ENCODE data around the gene CCDC14. TPM values are rescaled to one million over a fixed set of nuclear protein-coding genes. Genes with fewer than 3 reads are reported as not detected.
"Not testable (repeated sequence)": the region's sequence is repeated elsewhere in the genome, so short reads cannot be mapped to it uniquely, and the experiment has no call there.

Gene CCDC14, protein sequence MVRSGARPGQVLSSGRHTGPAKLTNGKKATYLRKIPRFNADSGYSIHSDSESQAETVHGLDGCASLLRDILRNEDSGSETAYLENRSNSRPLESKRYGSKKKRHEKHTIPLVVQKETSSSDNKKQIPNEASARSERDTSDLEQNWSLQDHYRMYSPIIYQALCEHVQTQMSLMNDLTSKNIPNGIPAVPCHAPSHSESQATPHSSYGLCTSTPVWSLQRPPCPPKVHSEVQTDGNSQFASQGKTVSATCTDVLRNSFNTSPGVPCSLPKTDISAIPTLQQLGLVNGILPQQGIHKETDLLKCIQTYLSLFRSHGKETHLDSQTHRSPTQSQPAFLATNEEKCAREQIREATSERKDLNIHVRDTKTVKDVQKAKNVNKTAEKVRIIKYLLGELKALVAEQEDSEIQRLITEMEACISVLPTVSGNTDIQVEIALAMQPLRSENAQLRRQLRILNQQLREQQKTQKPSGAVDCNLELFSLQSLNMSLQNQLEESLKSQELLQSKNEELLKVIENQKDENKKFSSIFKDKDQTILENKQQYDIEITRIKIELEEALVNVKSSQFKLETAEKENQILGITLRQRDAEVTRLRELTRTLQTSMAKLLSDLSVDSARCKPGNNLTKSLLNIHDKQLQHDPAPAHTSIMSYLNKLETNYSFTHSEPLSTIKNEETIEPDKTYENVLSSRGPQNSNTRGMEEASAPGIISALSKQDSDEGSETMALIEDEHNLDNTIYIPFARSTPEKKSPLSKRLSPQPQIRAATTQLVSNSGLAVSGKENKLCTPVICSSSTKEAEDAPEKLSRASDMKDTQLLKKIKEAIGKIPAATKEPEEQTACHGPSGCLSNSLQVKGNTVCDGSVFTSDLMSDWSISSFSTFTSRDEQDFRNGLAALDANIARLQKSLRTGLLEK
- total RNA-seq: 22.6 TPM

DNA sequence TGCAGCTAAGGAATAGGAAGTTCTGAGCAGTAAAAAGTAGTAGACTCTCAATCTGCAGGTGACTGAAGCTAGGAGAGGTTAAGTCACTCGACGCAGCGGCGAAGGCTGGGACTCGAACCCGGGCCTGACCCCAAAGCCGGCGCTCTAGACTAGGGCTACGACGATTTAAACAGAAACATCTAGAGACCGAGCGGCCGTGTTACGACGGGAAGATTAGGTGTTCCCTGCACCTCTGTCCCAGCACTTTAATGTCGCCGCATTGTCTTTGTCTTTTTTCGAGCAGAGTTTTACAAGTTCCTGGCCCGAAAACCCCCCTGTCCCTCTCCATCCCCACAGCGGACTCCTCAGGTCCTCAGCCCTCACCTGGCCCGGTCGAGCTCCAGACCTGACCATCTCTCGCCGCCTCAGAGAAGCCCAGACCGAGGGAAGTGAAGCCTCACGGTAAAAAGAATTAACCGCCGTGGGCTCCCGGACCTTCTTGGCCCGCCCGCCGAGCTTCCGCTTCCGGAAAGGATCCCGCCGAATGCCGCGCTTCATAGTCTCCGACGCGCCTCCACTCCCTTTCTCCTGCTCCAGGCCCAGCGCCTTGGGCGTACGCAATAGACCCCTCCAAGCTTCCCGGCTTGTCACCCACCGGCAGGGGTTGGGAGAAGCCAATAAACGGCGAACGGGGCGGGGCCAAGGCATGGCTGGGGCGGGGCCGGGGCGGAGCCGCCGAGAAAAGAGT lies at the start of gene CCDC14:
TSS of gene CCDC14 (minus strand) at position 449 of the 727 bp plus-strand sequence. CDS start at position 393, 56 bp downstream.
- no peaks in the 10 kb centered on the region for H3K27me3 ChIP-seq
- TF ChIP-seq POLR2A (IDR thresholded peaks at IDR 0.05) (no peak), POLR2AphosphoS5 (IDR thresholded peaks at IDR 0.05; ENCODE audit: insufficient read depth in 1 of 2, low read depth in 1 of 2) (peak; percentile 17 to 85), CTCF (IDR thresholded peaks at IDR 0.05) (peak in 1 of 3 experiments; percentile 19)
- no peaks in the 10 kb centered on the region for H3K36me3 ChIP-seq
- peak within 1 kb of the TSS; percentile 75 for H3K27ac ChIP-seq
- intact Hi-C loops (cut with DNase I): no loop called here
- peaks cover 14% of the 10 kb centered on the region for H3K4me1 ChIP-seq
- DNase-seq (ENCODE audit: extremely low spot score in 2 of 2): peak in 1 of 2 donors; percentile 91
- H3K4me3 ChIP-seq: peak within 1 kb of the TSS; percentile 55 to 69
- no peaks in the 10 kb centered on the region for H3K9me3 ChIP-seq

DNA sequence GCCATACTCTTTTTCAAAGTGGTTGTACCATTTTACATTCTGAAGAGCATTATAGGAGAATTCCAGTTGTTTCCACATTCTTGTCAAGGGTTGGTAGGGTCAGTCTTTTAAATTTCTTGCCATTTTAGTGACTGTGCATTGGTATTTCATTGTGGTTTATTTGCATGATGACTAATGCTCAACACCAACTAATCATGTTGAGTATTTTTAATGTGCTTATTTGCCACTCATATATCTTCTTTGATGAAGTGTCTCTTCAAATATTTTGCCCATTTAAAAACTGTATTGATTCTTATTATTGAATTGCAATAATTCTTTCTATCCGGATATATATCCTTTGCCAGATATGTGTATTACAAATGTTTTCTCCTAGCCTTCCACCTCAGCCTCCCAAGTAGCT lies 47.3 kb upstream of the CCDC14 start:
- H3K27me3 ChIP-seq; intact Hi-C loops (cut with DNase I); H3K9me3 ChIP-seq; H3K27ac ChIP-seq; H3K4me3 ChIP-seq; DNase-seq (ENCODE audit: extremely low spot score in 2 of 2); H3K4me1 ChIP-seq; H3K36me3 ChIP-seq: not testable (repeated sequence)

DNA sequence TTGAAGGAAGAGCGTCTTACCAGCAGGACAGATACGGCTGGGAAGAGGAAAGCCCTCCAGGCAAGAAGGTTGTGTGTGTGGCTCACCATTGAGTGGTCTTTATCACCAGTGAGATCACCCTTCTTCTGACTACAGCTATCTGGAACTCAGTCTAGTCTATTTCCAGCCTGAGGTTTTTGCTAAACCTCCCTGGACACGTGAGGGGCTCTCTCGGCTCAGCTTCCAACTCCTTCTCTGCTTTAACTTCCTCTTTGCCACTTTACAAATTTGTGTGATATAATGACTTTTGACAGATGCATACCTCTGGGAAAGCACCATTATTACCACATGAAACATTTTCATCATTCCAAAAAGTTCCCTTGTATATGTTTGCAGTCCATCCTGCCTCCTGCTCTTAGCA lies 46.2 kb upstream of the CCDC14 start:
- H3K27ac ChIP-seq: no peak overlapping the region

GRCh38 chr3:124002405-124003079 lies 41.5 kb upstream of the CCDC14 start:
- H3K36me3 ChIP-seq; H3K27ac ChIP-seq; DNase-seq (ENCODE audit: extremely low spot score in 2 of 2); H3K27me3 ChIP-seq; H3K9me3 ChIP-seq; H3K4me3 ChIP-seq; intact Hi-C loops (cut with DNase I); H3K4me1 ChIP-seq: not testable (repeated sequence)

More for the DNA sequence above, 46.2 kb upstream of the CCDC14 start:
- intact Hi-C loops (cut with DNase I): no loop called here
- Histone ChIP-seq H3K4me1 (no peaks in the 10 kb centered on the region), H3K36me3 (no peaks in the 10 kb centered on the region), H3K27me3 (no peaks in the 10 kb centered on the region), H3K4me3 (no peak overlapping the region), H3K9me3 (no peaks in the 10 kb centered on the region)
- TF ChIP-seq CTCF (IDR thresholded peaks at IDR 0.05) (no peak), POLR2AphosphoS5 (IDR thresholded peaks at IDR 0.05; ENCODE audit: insufficient read depth in 1 of 2, low read depth in 1 of 2) (no peak), POLR2A (IDR thresholded peaks at IDR 0.05) (no peak)
- DNase-seq (ENCODE audit: extremely low spot score in 2 of 2): peak in 1 of 2 donors; percentile 6

GRCh38 chr3:124001366-124001765 lies 40.3 kb upstream of the CCDC14 start:
- DNase-seq (ENCODE audit: extremely low spot score in 2 of 2): not testable (repeated sequence)

GRCh38 chr3:123997543-123997942 lies 36.5 kb upstream of the CCDC14 start:
- DNase-seq (ENCODE audit: extremely low spot score in 2 of 2): no peak
- Histone ChIP-seq H3K9me3 (no peaks in the 10 kb centered on the region), H3K4me3 (no peak overlapping the region), H3K27me3 (no peaks in the 10 kb centered on the region), H3K27ac (no peak overlapping the region), H3K4me1 (no peaks in the 10 kb centered on the region), H3K36me3 (no peaks in the 10 kb centered on the region)
- intact Hi-C loops (cut with DNase I): no loop called here
- TF ChIP-seq POLR2A (IDR thresholded peaks at IDR 0.05) (no peak), POLR2AphosphoS5 (IDR thresholded peaks at IDR 0.05; ENCODE audit: insufficient read depth in 1 of 2, low read depth in 1 of 2) (no peak), CTCF (IDR thresholded peaks at IDR 0.05) (no peak)

More at GRCh38 chr3:124001366-124001765, 40.3 kb upstream of the CCDC14 start:
- H3K9me3 ChIP-seq; H3K36me3 ChIP-seq; H3K27me3 ChIP-seq; H3K4me1 ChIP-seq; H3K27ac ChIP-seq; H3K4me3 ChIP-seq; intact Hi-C loops (cut with DNase I): not testable (repeated sequence)

Measured in vagina (tissue), 2 donors.